ENCODE data around the gene SLC16A5.

Gene SLC16A5

DNA sequence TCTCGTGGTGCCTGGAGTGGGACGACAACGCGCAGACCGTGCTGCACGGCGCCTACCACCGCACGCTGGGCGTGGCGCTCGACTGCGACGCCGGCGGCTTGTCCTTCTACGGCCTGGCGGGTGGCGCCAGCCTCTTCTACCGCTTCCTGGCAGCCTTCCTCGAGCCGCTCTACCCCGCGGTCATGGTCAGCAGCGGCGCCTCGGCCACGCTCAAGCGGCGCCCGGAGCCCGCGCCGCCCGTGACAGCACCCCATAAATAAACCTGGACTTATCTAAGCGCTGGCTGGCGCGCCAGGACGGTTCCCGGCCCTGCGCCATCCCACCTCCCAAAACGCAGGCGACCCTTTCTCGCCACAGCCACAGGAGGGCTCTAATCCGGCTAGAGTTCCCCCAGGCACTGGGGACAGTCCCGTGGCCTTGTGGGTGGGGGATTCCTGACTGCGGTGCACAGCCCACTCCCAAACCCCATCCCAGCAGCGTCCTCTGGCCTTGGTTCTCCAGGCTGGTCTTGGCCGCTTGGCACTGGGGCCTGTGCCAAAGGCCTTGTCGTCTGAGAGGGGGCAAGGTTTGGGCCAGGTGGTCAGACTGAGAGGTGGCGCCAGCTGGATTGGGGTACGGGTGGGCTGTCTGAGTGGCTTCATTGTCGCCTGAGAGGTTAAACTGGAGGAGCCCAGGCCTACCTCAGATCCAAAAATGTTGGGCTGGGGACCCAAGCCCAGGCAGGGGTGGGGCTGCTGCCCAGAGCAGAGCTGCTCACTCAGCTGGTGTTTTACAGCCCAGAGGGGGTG lies 10.1 kb upstream of the SLC16A5 start:
- peaks cover 0 to 2% of the 10 kb centered on the region in 2 donors for H3K9me3 ChIP-seq (replicated peaks in 1 of 2; ENCODE audit: control insufficient read depth in 2 of 2, insufficient read depth in 1 of 2, low read depth in 1 of 2, low read length in 2 of 2)
- H3K4me3 ChIP-seq (ENCODE audit: low read length in 2 of 2), result no peak overlapping the region
- H2BK5ac ChIP-seq (ENCODE audit: low read length), result peak overlapping the region; percentile 39
- no peaks in the 10 kb centered on the region for H3K79me1 ChIP-seq (ENCODE audit: low read depth, low read length)
- H3K4ac ChIP-seq (ENCODE audit: low read length), result no peak overlapping the region
- no peaks in the 10 kb centered on the region for H3K36me3 ChIP-seq (replicated peaks in 1 of 2; ENCODE audit: control insufficient read depth in 2 of 2, insufficient read depth in 2 of 2, low read length in 2 of 2)
- H4K91ac ChIP-seq (ENCODE audit: low read depth, low read length, poor library complexity), result no peak overlapping the region
- H3K27ac ChIP-seq (replicated peaks; ENCODE audit: low read length), result no peak overlapping the region
- DNase-seq (ENCODE audit: low spot score), result no peak
- H2AFZ ChIP-seq (ENCODE audit: low read length), result peak overlapping the region; percentile 66
- H3K4me1 ChIP-seq (ENCODE audit: control insufficient read depth in 2 of 2, insufficient read depth in 1 of 2, low read depth in 1 of 2, low read length in 2 of 2), result peaks cover 8 to 12% of the 10 kb centered on the region in 2 donors
- no peak overlapping the region for H2BK120ac ChIP-seq (ENCODE audit: low read depth, low read length)
- H2AK5ac ChIP-seq (ENCODE audit: low read depth, low read length), result peak overlapping the region; percentile 8
- H3K27me3 ChIP-seq (ENCODE audit: control insufficient read depth in 3 of 3, insufficient read depth in 3 of 3, low read depth in 1 of 3, low read length in 3 of 3), result peaks cover 0 to 3% (median 0%) of the 10 kb centered on the region in 3 experiments
- H3K4me2 ChIP-seq (ENCODE audit: insufficient read depth, low read length, poor library complexity, severe bottlenecking), result no peak overlapping the region
- WGBS, 2 donors (ENCODE audit: extremely low coverage in 2 of 2, insufficient read length in 2 of 2, insufficient replicate concordance in 1 of 2), result no CpG with 5 or more reads among the region's 53 CpGs
- no peak overlapping the region for H4K8ac ChIP-seq (ENCODE audit: low read depth, low read length)
- no peak overlapping the region for H3K14ac ChIP-seq (ENCODE audit: low read length)
- H3K23ac ChIP-seq (ENCODE audit: low read depth, low read length, poor library complexity), result no peak overlapping the region
- H3K9ac ChIP-seq (ENCODE audit: low read depth, low read length, poor library complexity), result no peak overlapping the region
- peak overlapping the region; percentile 2 for H3K18ac ChIP-seq (ENCODE audit: low read length)
- no peak overlapping the region for H2BK15ac ChIP-seq (ENCODE audit: low read length)
- H2BK12ac ChIP-seq (ENCODE audit: low read length), result peak overlapping the region; percentile 41

- DNase-seq (ENCODE audit: low spot score), result no peak
- no peak overlapping the region for H4K91ac ChIP-seq (ENCODE audit: low read depth, low read length, poor library complexity)
- no peak overlapping the region for H3K27ac ChIP-seq (replicated peaks; ENCODE audit: low read length)
- peaks cover 0 to 3% (median 0%) of the 10 kb centered on the region in 3 experiments for H3K27me3 ChIP-seq (ENCODE audit: control insufficient read depth in 3 of 3, insufficient read depth in 3 of 3, low read depth in 1 of 3, low read length in 3 of 3)
- no peak overlapping the region for H2BK5ac ChIP-seq (ENCODE audit: low read length)
- H3K9me3 ChIP-seq (replicated peaks in 1 of 2; ENCODE audit: control insufficient read depth in 2 of 2, insufficient read depth in 1 of 2, low read depth in 1 of 2, low read length in 2 of 2), result peaks cover 0 to 2% of the 10 kb centered on the region in 2 donors
- H3K18ac ChIP-seq (ENCODE audit: low read length), result peak overlapping the region; percentile 40
- H3K4me2 ChIP-seq (ENCODE audit: insufficient read depth, low read length, poor library complexity, severe bottlenecking), result no peak overlapping the region
- no peak overlapping the region for H3K9ac ChIP-seq (ENCODE audit: low read depth, low read length, poor library complexity)
- H3K14ac ChIP-seq (ENCODE audit: low read length), result no peak overlapping the region
- H2BK12ac ChIP-seq (ENCODE audit: low read length), result no peak overlapping the region
- H3K23ac ChIP-seq (ENCODE audit: low read depth, low read length, poor library complexity), result no peak overlapping the region
- no peak overlapping the region for H2BK120ac ChIP-seq (ENCODE audit: low read depth, low read length)
- WGBS, 2 donors (ENCODE audit: extremely low coverage in 2 of 2, insufficient read length in 2 of 2, insufficient replicate concordance in 1 of 2), result no CpG with 5 or more reads among the region's 17 CpGs
- H3K4me3 ChIP-seq (ENCODE audit: low read length in 2 of 2), result no peak overlapping the region
- H2BK15ac ChIP-seq (ENCODE audit: low read length), result peak overlapping the region; percentile 1
- peak overlapping the region; percentile 66 for H2AFZ ChIP-seq (ENCODE audit: low read length)
- H3K4ac ChIP-seq (ENCODE audit: low read length), result no peak overlapping the region
- H3K4me1 ChIP-seq (ENCODE audit: control insufficient read depth in 2 of 2, insufficient read depth in 1 of 2, low read depth in 1 of 2, low read length in 2 of 2), result peaks cover 8 to 12% of the 10 kb centered on the region in 2 donors
- no peak overlapping the region for H2AK5ac ChIP-seq (ENCODE audit: low read depth, low read length)
- H3K36me3 ChIP-seq (replicated peaks in 1 of 2; ENCODE audit: control insufficient read depth in 2 of 2, insufficient read depth in 2 of 2, low read length in 2 of 2), result no peaks in the 10 kb centered on the region
- H3K79me1 ChIP-seq (ENCODE audit: low read depth, low read length), result no peaks in the 10 kb centered on the region
- H4K8ac ChIP-seq (ENCODE audit: low read depth, low read length), result no peak overlapping the region
These were observed 9.3 kb upstream of the SLC16A5 start for GRCh38 chr17:75078284-75079022.

DNA sequence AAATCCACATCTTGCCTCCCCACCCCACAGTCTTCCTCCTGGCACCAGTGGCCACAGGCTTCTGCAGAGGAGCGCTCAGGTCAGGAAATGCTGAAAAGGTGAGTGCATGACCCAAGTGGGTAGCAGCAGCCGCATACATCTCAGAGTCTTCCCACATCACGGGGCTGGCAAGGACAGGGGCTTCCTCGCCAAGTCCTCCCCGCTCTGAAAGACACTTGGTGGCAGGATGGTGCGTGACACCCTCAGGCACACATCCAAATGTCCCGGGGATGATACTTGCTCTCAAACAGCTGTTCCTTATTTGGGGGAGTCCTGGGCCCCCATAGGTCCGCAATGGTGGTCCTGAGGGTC lies 8.8 kb upstream of the SLC16A5 start:
- H2BK120ac ChIP-seq (ENCODE audit: low read depth, low read length), result no peak overlapping the region
- no peak overlapping the region for H4K8ac ChIP-seq (ENCODE audit: low read depth, low read length)
- H3K27me3 ChIP-seq (ENCODE audit: control insufficient read depth in 3 of 3, insufficient read depth in 3 of 3, low read depth in 1 of 3, low read length in 3 of 3), result peaks cover 0 to 3% (median 0%) of the 10 kb centered on the region in 3 experiments
- no peak for DNase-seq (ENCODE audit: low spot score)
- H2BK15ac ChIP-seq (ENCODE audit: low read length), result peak overlapping the region; percentile 1
- peak overlapping the region; percentile 66 for H2AFZ ChIP-seq (ENCODE audit: low read length)
- H3K18ac ChIP-seq (ENCODE audit: low read length), result no peak overlapping the region
- no peak overlapping the region for H4K91ac ChIP-seq (ENCODE audit: low read depth, low read length, poor library complexity)
- H3K23ac ChIP-seq (ENCODE audit: low read depth, low read length, poor library complexity), result no peak overlapping the region
- H3K4me1 ChIP-seq (ENCODE audit: control insufficient read depth in 2 of 2, insufficient read depth in 1 of 2, low read depth in 1 of 2, low read length in 2 of 2), result peaks cover 8 to 17% of the 10 kb centered on the region in 2 donors
- no peak overlapping the region for H3K9ac ChIP-seq (ENCODE audit: low read depth, low read length, poor library complexity)
- H2BK12ac ChIP-seq (ENCODE audit: low read length), result no peak overlapping the region
- no peak overlapping the region for H3K14ac ChIP-seq (ENCODE audit: low read length)
- H3K4ac ChIP-seq (ENCODE audit: low read length), result no peak overlapping the region
- H2AK5ac ChIP-seq (ENCODE audit: low read depth, low read length), result no peak overlapping the region
- H3K36me3 ChIP-seq (replicated peaks in 1 of 2; ENCODE audit: control insufficient read depth in 2 of 2, insufficient read depth in 2 of 2, low read length in 2 of 2), result no peaks in the 10 kb centered on the region
- no CpG with 5 or more reads among the region's 8 CpGs for WGBS, 2 donors (ENCODE audit: extremely low coverage in 2 of 2, insufficient read length in 2 of 2, insufficient replicate concordance in 1 of 2)
- no peak overlapping the region for H2BK5ac ChIP-seq (ENCODE audit: low read length)
- no peak overlapping the region for H3K4me2 ChIP-seq (ENCODE audit: insufficient read depth, low read length, poor library complexity, severe bottlenecking)
- no peak overlapping the region for H3K27ac ChIP-seq (replicated peaks; ENCODE audit: low read length)
- H3K9me3 ChIP-seq (replicated peaks in 1 of 2; ENCODE audit: control insufficient read depth in 2 of 2, insufficient read depth in 1 of 2, low read depth in 1 of 2, low read length in 2 of 2), result peaks cover 0 to 2% of the 10 kb centered on the region in 2 donors
- H3K4me3 ChIP-seq (ENCODE audit: low read length in 2 of 2), result no peak overlapping the region
- H3K79me1 ChIP-seq (ENCODE audit: low read depth, low read length), result no peaks in the 10 kb centered on the region

Data from neuronal stem cell (in vitro differentiated cells).